CD14-positive monocyte (primary cell): ENCODE results near the gene RAP2C. TPM values are rescaled to one million over a fixed set of nuclear protein-coding genes. Genes with fewer than 3 reads are reported as not detected.
A peak's percentile ranks its signal among the peaks of the same experiment; 100 is the strongest.

Experiments
- DNase-seq, 3 donors: peaks; one replicate each; pipeline ENCODE4 v3.0.0-alpha.2; 2011 to 2022
- H2AFZ ChIP-seq: 2 replicates; pipeline ENCODE4 v1.6.0; 2012; ENCODE audit warnings: mild to moderate bottlenecking, low read depth, low read length, inconsistent platforms; ENCODE audit not compliant: insufficient read depth, poor library complexity, severe bottlenecking
- H3K27ac ChIP-seq, 2 donors: 1 replicate in 1 of 2; 2 replicates in 1 of 2; pipeline ENCODE4 v1.5.1; 2012 to 2013; ENCODE audit warnings: low read length in 2 of 2, control low read depth in 1 of 2, inconsistent platforms in 1 of 2, low read depth in 1 of 2, mild to moderate bottlenecking in 1 of 2
- H3K27me3 ChIP-seq, 2 donors: one replicate each; pipeline versions ENCODE4 v1.6.0 to v1.6.1; 2011 to 2013; ENCODE audit warnings: low read length in 2 of 2; ENCODE audit not compliant: control insufficient read depth in 2 of 2, insufficient read depth in 2 of 2
- H3K36me3 ChIP-seq, 2 donors: replicated peaks in 1 of 2; 1 replicate in 1 of 2; 2 replicates in 1 of 2; pipeline versions ENCODE4 v1.5.1 to v1.6.1; 2012 to 2013; ENCODE audit warnings: low read length in 2 of 2, control low read depth in 1 of 2, inconsistent platforms in 1 of 2, mild to moderate bottlenecking in 1 of 2; ENCODE audit not compliant: insufficient read depth in 2 of 2, control insufficient read depth in 1 of 2
- H3K4me1 ChIP-seq, 2 donors: 1 replicate in 1 of 2; 2 replicates in 1 of 2; pipeline versions ENCODE4 v1.5.1 to v1.6.1; 2012 to 2013; ENCODE audit warnings: low read length in 2 of 2, control low read depth in 1 of 2, inconsistent platforms in 1 of 2, mild to moderate bottlenecking in 1 of 2, moderate library complexity in 1 of 2; ENCODE audit not compliant: insufficient read depth in 2 of 2, control insufficient read depth in 1 of 2
- H3K4me2 ChIP-seq: replicated peaks from 2 replicates; pipeline ENCODE3; 2012; ENCODE audit warnings: low read length, moderate library complexity, mild to moderate bottlenecking; ENCODE audit not compliant: poor library complexity, severe bottlenecking; ENCODE audit errors: extremely low read depth
- H3K4me3 ChIP-seq, 3 experiments: fragments of 200-600 bp in 1 of 3; sonication (generic) in 1 of 3; replicated peaks in 1 of 3; 1 replicate in 2 of 3; 2 replicates in 1 of 3; pipeline ENCODE4 v1.5.1; 2011 to 2013; ENCODE audit warnings: low read length in 3 of 3, mild to moderate bottlenecking in 3 of 3, control low read depth in 2 of 3, low read depth in 2 of 3, inconsistent platforms in 1 of 3, moderate library complexity in 1 of 3
- H3K79me2 ChIP-seq: 2 replicates; pipeline ENCODE4 v1.6.0; 2012; ENCODE audit warnings: mild to moderate bottlenecking, control low read depth, inconsistent platforms, low read length, moderate library complexity; ENCODE audit not compliant: insufficient read depth
- H3K9ac ChIP-seq: 2 replicates; pipeline ENCODE4 v1.6.0; 2017; ENCODE audit warnings: low read length, mild to moderate bottlenecking; ENCODE audit not compliant: insufficient read depth, poor library complexity, severe bottlenecking
- H3K9me3 ChIP-seq, 2 donors: replicated peaks in 1 of 2; 1 replicate in 1 of 2; 2 replicates in 1 of 2; pipeline versions ENCODE4 v1.5.1 to v1.6.1; 2012 to 2013; ENCODE audit warnings: low read length in 2 of 2, control low read depth in 1 of 2; ENCODE audit not compliant: control insufficient read depth in 1 of 2, insufficient read depth in 1 of 2
- H4K20me1 ChIP-seq: 2 replicates; pipeline ENCODE4 v1.6.0; 2012; ENCODE audit warnings: mild to moderate bottlenecking, low read length, control low read depth, moderate library complexity; ENCODE audit not compliant: insufficient read depth
- H3K27ac Mint-ChIP-seq, 7 donors: one replicate each; pipeline ENCODE4 v1.8.0; 2020; ENCODE audit warnings: mild to moderate bottlenecking in 7 of 7, mixed read lengths in 7 of 7, moderate library complexity in 6 of 7, inconsistent platforms in 2 of 7
- H3K27me3 Mint-ChIP-seq, 3 donors: one replicate each; pipeline ENCODE4 v1.8.0; 2021 to 2022; ENCODE audit warnings: low read depth in 3 of 3, mild to moderate bottlenecking in 3 of 3, mixed read lengths in 3 of 3, moderate library complexity in 3 of 3, inconsistent platforms in 1 of 3
- H3K36me3 Mint-ChIP-seq, 2 donors: one replicate each; pipeline ENCODE4 v1.8.0; 2020; ENCODE audit warnings: mixed read lengths in 2 of 2, inconsistent platforms in 1 of 2, mild to moderate bottlenecking in 1 of 2
- H3K4me1 Mint-ChIP-seq: one replicate; pipeline ENCODE4 v1.8.0; 2020; ENCODE audit warnings: mild to moderate bottlenecking, mixed read lengths
- H3K4me3 Mint-ChIP-seq, 2 donors: one replicate each; pipeline ENCODE4 v1.8.0; 2020; ENCODE audit warnings: mild to moderate bottlenecking in 2 of 2, mixed read lengths in 2 of 2, moderate library complexity in 1 of 2
- H3K9me3 Mint-ChIP-seq, 7 donors: one replicate each; pipeline ENCODE4 v1.8.0; 2020 to 2022; ENCODE audit warnings: mixed read lengths in 7 of 7, mild to moderate bottlenecking in 6 of 7, moderate library complexity in 6 of 7, inconsistent platforms in 2 of 7
- CTCF ChIP-seq: fragments of 200-600 bp; IDR thresholded peaks from one replicate; pipeline ENCODE4 v1.8.0; 2022; ENCODE audit warnings: antibody characterized with exemption, mild to moderate bottlenecking
- WGBS: methylation state at CpG from one replicate; pipeline ENCODE4 v1.1.5; 2013; ENCODE audit warnings: missing lambda C conversion rate; ENCODE audit not compliant: insufficient coverage; 5-methylcytosine and 5-hydroxymethylcytosine counted together
- intact Hi-C, 2 donors: fragments of 100-400 bp; cut with micrococcal nuclease; formaldehyde crosslinking; loops; one replicate each; pipeline versions ENCODE4 v1.15.0 to v1.15.1; 2023
- polyA plus RNA-seq, 3 donors: library from polyadenylated mRNA; depleted of rRNA in 1 of 3; unstranded in 2 of 3; stranded (reverse) in 1 of 3; fragments of 300-500 nt in 2 of 3; fragments of >200 nt in 1 of 3; fragmentation: Illumina TruSeq in 2 of 3; gene quantifications; 1 replicate in 2 of 3; 2 replicates in 1 of 3; pipeline ENCODE4 v1.2.3, GENCODE V29; 2012 to 2021

The RAP2C gene
- polyA plus RNA-seq, 3 donors, result 14.7 to 23.2 (median 18.8) TPM

DNA sequence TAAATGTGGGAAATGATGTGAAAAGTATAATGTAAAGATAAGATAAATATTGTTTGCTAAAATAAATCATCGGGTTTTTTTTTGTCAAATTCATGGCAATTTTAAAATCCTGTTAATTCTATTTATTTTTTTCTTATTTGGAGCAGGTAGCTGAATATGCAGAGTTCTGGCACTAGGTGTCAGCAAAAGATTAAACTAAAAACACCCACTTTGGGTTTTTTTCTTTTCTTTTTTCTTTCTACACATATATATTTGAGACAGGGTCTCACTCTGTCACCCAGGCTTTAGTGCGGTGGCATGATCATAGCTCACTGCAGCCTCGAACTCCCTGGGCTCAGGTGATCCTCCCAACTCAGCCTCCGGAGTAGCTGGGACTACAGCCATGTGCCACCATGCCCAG, 6.9 kb upstream of the RAP2C start:
- Mint-ChIP-seq H3K4me1 (peaks cover 5% of the 10 kb centered on the region), H3K27me3 (peaks cover 2 to 24% (median 2%) of the 10 kb centered on the region in 3 donors), H3K36me3 (no peaks in the 10 kb centered on the region), H3K27ac (no peak overlapping the region), H3K9me3 (no peaks in the 10 kb centered on the region), H3K4me3 (no peak overlapping the region)
- Histone ChIP-seq H3K36me3 (no peaks in the 10 kb centered on the region), H4K20me1 (no peaks in the 10 kb centered on the region), H3K27ac (no peak overlapping the region), H3K4me1 (no peaks in the 10 kb centered on the region), H3K9ac (no peak overlapping the region), H3K4me3 (no peak overlapping the region), H3K79me2 (no peaks in the 10 kb centered on the region), H3K9me3 (no peaks in the 10 kb centered on the region), H3K27me3 (peaks cover 0 to 4% of the 10 kb centered on the region in 2 donors), H3K4me2 (no peak overlapping the region), H2AFZ (no peak overlapping the region)
- intact Hi-C loops, result loop anchor here in 1 of 2 donors (5.0 to 10.0 kb wide), 2 partner anchors 371 to 406 kb away; no protein-coding TSS in a partner anchor
- no peak for DNase-seq
- WGBS, result no CpG with 5 or more reads among the region's 4 CpGs
- peak; percentile 32 for TF ChIP-seq CTCF

GRCh38 chrX:132218100-132218812, 991 bp downstream of the RAP2C start:
- DNase-seq, result peak; percentile 76 to 87 (median 82)
- Mint-ChIP-seq H3K36me3 (peaks cover 8 to 12% of the 10 kb centered on the region in 2 donors), H3K4me3 (peak overlapping the region; percentile 76 to 88), H3K27me3 (peaks cover 0 to 7% (median 0%) of the 10 kb centered on the region in 3 donors), H3K4me1 (peaks cover 22% of the 10 kb centered on the region), H3K27ac (peak overlapping the region; percentile 79 to 92 (median 90)), H3K9me3 (peaks cover 0 to 2% (median 0%) of the 10 kb centered on the region in 7 donors)
- Histone ChIP-seq H3K79me2 (peaks cover 33% of the 10 kb centered on the region), H3K27me3 (peaks cover 0 to 2% of the 10 kb centered on the region in 2 donors), H3K4me3 (peak overlapping the region; percentile 62 to 82 (median 73)), H3K9ac (peak overlapping the region; percentile 94), H3K36me3 (peaks cover 7 to 11% of the 10 kb centered on the region in 2 donors), H3K27ac (peak overlapping the region; percentile 92 to 97), H4K20me1 (peaks cover 7% of the 10 kb centered on the region), H3K4me2 (peak overlapping the region; percentile 72), H3K9me3 (no peaks in the 10 kb centered on the region), H3K4me1 (peaks cover 13 to 24% of the 10 kb centered on the region in 2 donors), H2AFZ (peak overlapping the region; percentile 58)
- intact Hi-C loops, result loop anchor here (10.0 kb wide), 2 partner anchors 123 to 267 kb away; partner anchors contain the start of gene MBNL3 (in 2 of the 2)
- WGBS, result 0% methylated on average over 18 of the region's 45 CpGs
- TF ChIP-seq CTCF, result no peak
